ENCODE measurements around the gene KMT2C. TPM values are rescaled to one million over a fixed set of nuclear protein-coding genes. Genes with fewer than 3 reads are reported as not detected.

The KMT2C gene
- total RNA-seq, 2 experiments from 2014 or later: 95.5 to 102 TPM

- POLR2A ChIA-PET: no interaction called here
- peaks cover 51% of the 10 kb centered on the region for H3K36me3 Mint-ChIP-seq
- peak overlapping the region; percentile 38 for H3K4me3 Mint-ChIP-seq
- H3K27me3 Mint-ChIP-seq: no peaks in the 10 kb centered on the region
- DNase-seq (no peak), ATAC-seq (ENCODE audit: low read depth) (peak; percentile 71)
- no peaks in the 10 kb centered on the region for H3K9me3 Mint-ChIP-seq
- H3K4me1 Mint-ChIP-seq: peaks cover 10% of the 10 kb centered on the region
- H3K27ac Mint-ChIP-seq: peak overlapping the region; percentile 80
Measured at GRCh38 chr7:152158801-152159587, 276.8 kb downstream of the KMT2C start.

GRCh38 chr7:152152267-152152666 lies 283.5 kb downstream of the KMT2C start:
- peaks cover 7% of the 10 kb centered on the region for H3K4me1 Mint-ChIP-seq
- no peak overlapping the region for H3K4me3 Mint-ChIP-seq
- H3K36me3 Mint-ChIP-seq: peaks cover 30% of the 10 kb centered on the region
- POLR2A ChIA-PET: no interaction called here
- no peaks in the 10 kb centered on the region for H3K27me3 Mint-ChIP-seq
- no peak for DNase-seq
- no peaks in the 10 kb centered on the region for H3K9me3 Mint-ChIP-seq
- ATAC-seq (ENCODE audit: low read depth): no peak
- no peak overlapping the region for H3K27ac Mint-ChIP-seq

GRCh38 chr7:152149363-152149762 lies 286.4 kb downstream of the KMT2C start:
- Mint-ChIP-seq H3K9me3 (no peaks in the 10 kb centered on the region), H3K27ac (no peak overlapping the region), H3K27me3 (no peaks in the 10 kb centered on the region), H3K36me3 (peaks cover 25% of the 10 kb centered on the region), H3K4me3 (no peak overlapping the region), H3K4me1 (peaks cover 24% of the 10 kb centered on the region)
- POLR2A ChIA-PET: no interaction called here
- no peak for DNase-seq
- ATAC-seq (ENCODE audit: low read depth): no peak

- no peak for ATAC-seq (ENCODE audit: low read depth)
- Mint-ChIP-seq H3K27me3 (no peaks in the 10 kb centered on the region), H3K4me1 (peaks cover 28% of the 10 kb centered on the region), H3K9me3 (no peaks in the 10 kb centered on the region), H3K36me3 (peaks cover 25% of the 10 kb centered on the region), H3K4me3 (no peak overlapping the region), H3K27ac (no peak overlapping the region)
- DNase-seq: no peak
- POLR2A ChIA-PET: no interaction called here
Measured at GRCh38 chr7:152148706-152149105, 287.1 kb downstream of the KMT2C start.

GRCh38 chr7:152145853-152146466 lies 289.8 kb downstream of the KMT2C start:
- H3K4me3 Mint-ChIP-seq: no peak overlapping the region
- DNase-seq: no peak
- H3K27ac Mint-ChIP-seq: peak overlapping the region; percentile 83
- no peak for ATAC-seq (ENCODE audit: low read depth)
- H3K4me1 Mint-ChIP-seq: peaks cover 32% of the 10 kb centered on the region
- peaks cover 28% of the 10 kb centered on the region for H3K36me3 Mint-ChIP-seq
- POLR2A ChIA-PET: interaction anchor here (0.6 kb wide), 1 partner anchor 210 kb away, joined by 5 read pairs; no protein-coding TSS in a partner anchor
- H3K9me3 Mint-ChIP-seq: no peaks in the 10 kb centered on the region
- no peaks in the 10 kb centered on the region for H3K27me3 Mint-ChIP-seq

GRCh38 chr7:152144557-152145245 lies 291.1 kb downstream of the KMT2C start:
- peak overlapping the region; percentile 83 for H3K27ac Mint-ChIP-seq
- H3K4me3 Mint-ChIP-seq: peak overlapping the region; percentile 62
- H3K27me3 Mint-ChIP-seq: no peaks in the 10 kb centered on the region
- H3K9me3 Mint-ChIP-seq: no peaks in the 10 kb centered on the region
- peaks cover 32% of the 10 kb centered on the region for H3K4me1 Mint-ChIP-seq
- POLR2A ChIA-PET: interaction anchor here (1.3 kb wide), 1 partner anchor 268 kb away, joined by 3 read pairs; the partner anchor contains the start of gene PRKAG2
- peak; percentile 72 for ATAC-seq (ENCODE audit: low read depth)
- H3K36me3 Mint-ChIP-seq: peaks cover 37% of the 10 kb centered on the region
- DNase-seq: no peak

GRCh38 chr7:152142976-152143595 lies 292.7 kb downstream of the KMT2C start:
- ATAC-seq (ENCODE audit: low read depth): no peak
- H3K27ac Mint-ChIP-seq: peak overlapping the region; percentile 84
- no peaks in the 10 kb centered on the region for H3K27me3 Mint-ChIP-seq

GRCh38 chr7:152140560-152140959 lies 295.2 kb downstream of the KMT2C start:
- Mint-ChIP-seq H3K36me3 (peaks cover 56% of the 10 kb centered on the region), H3K9me3 (no peaks in the 10 kb centered on the region), H3K27me3 (no peaks in the 10 kb centered on the region), H3K4me3 (no peak overlapping the region), H3K4me1 (peaks cover 29% of the 10 kb centered on the region), H3K27ac (no peak overlapping the region)
- POLR2A ChIA-PET: no interaction called here
- DNase-seq (no peak), ATAC-seq (ENCODE audit: low read depth) (no peak)

More at GRCh38 chr7:152142976-152143595, 292.7 kb downstream of the KMT2C start:
- no peak for DNase-seq
- Mint-ChIP-seq H3K4me3 (peak overlapping the region; percentile 34), H3K9me3 (no peaks in the 10 kb centered on the region), H3K36me3 (peaks cover 48% of the 10 kb centered on the region), H3K4me1 (peaks cover 32% of the 10 kb centered on the region)
- POLR2A ChIA-PET: interaction anchor here (0.8 to 1.3 kb wide), 2 partner anchors 266 to 307 kb away, joined by 3 to 4 read pairs; partner anchors contain the start of gene PRKAG2

- ATAC-seq (ENCODE audit: low read depth): no peak
- POLR2A ChIA-PET: no interaction called here
- DNase-seq: no peak
- Mint-ChIP-seq H3K4me3 (no peak overlapping the region), H3K9me3 (no peaks in the 10 kb centered on the region), H3K27me3 (no peaks in the 10 kb centered on the region), H3K4me1 (peaks cover 24% of the 10 kb centered on the region), H3K27ac (no peak overlapping the region), H3K36me3 (peaks cover 54% of the 10 kb centered on the region)
Measured at GRCh38 chr7:152140067-152140466, 295.7 kb downstream of the KMT2C start.

GRCh38 chr7:152137476-152138025 lies 298.3 kb downstream of the KMT2C start:
- POLR2A ChIA-PET: no interaction called here

GRCh38 chr7:152136686-152137085 lies 299.1 kb downstream of the KMT2C start:
- POLR2A ChIA-PET: no interaction called here
- no peak for DNase-seq
- no peaks in the 10 kb centered on the region for H3K27me3 Mint-ChIP-seq
- H3K36me3 Mint-ChIP-seq: peaks cover 35% of the 10 kb centered on the region
- peaks cover 2% of the 10 kb centered on the region for H3K4me1 Mint-ChIP-seq
- H3K9me3 Mint-ChIP-seq: no peaks in the 10 kb centered on the region
- H3K4me3 Mint-ChIP-seq: no peak overlapping the region
- H3K27ac Mint-ChIP-seq: no peak overlapping the region
- ATAC-seq (ENCODE audit: low read depth): no peak

More at GRCh38 chr7:152137476-152138025, 298.3 kb downstream of the KMT2C start:
- ATAC-seq (ENCODE audit: low read depth) (no peak), DNase-seq (no peak)
- peaks cover 2% of the 10 kb centered on the region for H3K4me1 Mint-ChIP-seq
- no peaks in the 10 kb centered on the region for H3K27me3 Mint-ChIP-seq
- H3K4me3 Mint-ChIP-seq: no peak overlapping the region
- peaks cover 38% of the 10 kb centered on the region for H3K36me3 Mint-ChIP-seq
- H3K9me3 Mint-ChIP-seq: no peaks in the 10 kb centered on the region
- no peak overlapping the region for H3K27ac Mint-ChIP-seq

- POLR2A ChIA-PET: interaction anchor here (0.7 kb wide), 1 partner anchor 48 kb away, joined by 3 read pairs; no protein-coding TSS in a partner anchor
- Mint-ChIP-seq H3K27ac (no peak overlapping the region), H3K27me3 (no peaks in the 10 kb centered on the region), H3K9me3 (no peaks in the 10 kb centered on the region), H3K4me3 (no peak overlapping the region), H3K4me1 (peaks cover 2% of the 10 kb centered on the region), H3K36me3 (peaks cover 22% of the 10 kb centered on the region)
- ATAC-seq (ENCODE audit: low read depth) (no peak), DNase-seq (no peak)
Measured at GRCh38 chr7:152133804-152134203, 302.0 kb downstream of the KMT2C start.

GRCh38 chr7:152132812-152133211 lies 303.0 kb downstream of the KMT2C start:
- POLR2A ChIA-PET: no interaction called here
- Mint-ChIP-seq H3K4me3 (no peak overlapping the region), H3K9me3 (no peaks in the 10 kb centered on the region), H3K27ac (no peak overlapping the region), H3K4me1 (peaks cover 2% of the 10 kb centered on the region), H3K27me3 (no peaks in the 10 kb centered on the region), H3K36me3 (peaks cover 18% of the 10 kb centered on the region)
- ATAC-seq (ENCODE audit: low read depth): no peak
- no peak for DNase-seq
